HepG2 (cell line): ENCODE data around the gene GRIK5. TPM values are rescaled to one million over a fixed set of nuclear protein-coding genes. Genes with fewer than 3 reads are reported as not detected.

Experiments used
- ATAC-seq: fragments of 200-7000 bp; cut with Tn5 transposase; 3 replicates; pipeline ENCODE4 v1.9.1; 2020; ENCODE audit warnings: mild to moderate bottlenecking, moderate library complexity
- BruUV-seq: library from RNA; stranded (reverse); fragments of 400-500 nt; replicated peaks from 2 replicates; lab custom pipeline; 2021; lab: Mats Ljungman, UMichigan
- CTCF ChIA-PET: fragments of 300-600 bp; formaldehyde crosslinking; extraction: SDS; loops from one replicate; lab custom pipeline; 2021; ENCODE audit warnings: low total read pairs, inconsistent platforms, low intra/inter-chr PET ratio; lab: Yijun Ruan, JAX
- POLR2A ChIA-PET: fragments of 350-600 bp; sonication (Branson Sonifier 250); formaldehyde crosslinking; loops from one replicate; lab custom pipeline; 2020; ENCODE audit warnings: antibody characterized with exemption, inconsistent platforms; lab: Yijun Ruan, JAX
- DNase-seq: peaks from one replicate; pipeline ENCODE4 v3.0.0-alpha.2; 2015; ENCODE audit warnings: low spot score
- FAIRE-seq: peaks from 3 replicates; lab custom pipeline; 2011; peaks lifted over from hg19 to GRCh38; lab: Jason Lieb, UNC
- H2AFZ ChIP-seq: one replicate; pipeline ENCODE4 v1.6.1; 2011; ENCODE audit warnings: low read length, inconsistent platforms
- H3K27ac ChIP-seq: fragments of 300-600 bp; 3 replicates; pipeline ENCODE4 v1.8.0; 2011; ENCODE audit warnings: mixed run types, mild to moderate bottlenecking, mixed read lengths, low read length, inconsistent platforms; ENCODE audit not compliant: insufficient read depth; ENCODE audit errors: extremely low read length
- H3K27me3 ChIP-seq, 2 experiments: fragments of 200-600 bp in 1 of 2; 2 replicates in 1 of 2; 3 replicates in 1 of 2; pipeline versions ENCODE4 v1.6.0 to v1.8.0; 2011; ENCODE audit warnings: low read length in 2 of 2, mild to moderate bottlenecking in 2 of 2, moderate library complexity in 2 of 2, inconsistent platforms in 1 of 2; ENCODE audit not compliant: insufficient read depth in 2 of 2, control insufficient read depth in 1 of 2
- H3K36me3 ChIP-seq, 2 experiments: fragments of 200-600 bp in 1 of 2; replicated peaks in 1 of 2; 2 replicates in 1 of 2; 3 replicates in 1 of 2; pipeline versions ENCODE4 v1.5.1 to v1.8.0; 2011; ENCODE audit warnings: low read length in 2 of 2, inconsistent platforms in 1 of 2; ENCODE audit not compliant: insufficient read depth in 2 of 2, control insufficient read depth in 1 of 2
- H3K4me1 ChIP-seq: 2 replicates; pipeline ENCODE4 v1.5.1; 2012; ENCODE audit warnings: low read length, inconsistent platforms; ENCODE audit not compliant: insufficient read depth
- H3K4me2 ChIP-seq: 2 replicates; pipeline ENCODE4 v1.6.0; 2011; ENCODE audit warnings: low read depth, low read length, inconsistent platforms
- H3K4me3 ChIP-seq, 3 experiments: fragments of 200-600 bp in 1 of 3; sonication (generic), shearing (Covaris generic) in 1 of 3; replicated peaks in 1 of 3; 2 replicates each; pipeline ENCODE4 v1.5.1; 2011 to 2016; ENCODE audit warnings: low read length in 3 of 3, inconsistent platforms in 2 of 3, low read depth in 2 of 3, mild to moderate bottlenecking in 2 of 3, control low read depth in 1 of 3, mixed read lengths in 1 of 3; ENCODE audit not compliant: insufficient read depth in 1 of 3
- H3K79me2 ChIP-seq: one replicate; pipeline ENCODE4 v1.6.1; 2011; ENCODE audit warnings: low read length, inconsistent platforms; ENCODE audit not compliant: insufficient read depth
- H3K9ac ChIP-seq: 2 replicates; pipeline ENCODE4 v1.6.0; 2011; ENCODE audit warnings: mild to moderate bottlenecking, low read depth, low read length, inconsistent platforms; ENCODE audit not compliant: insufficient read depth
- H3K9me3 ChIP-seq: 2 replicates; pipeline ENCODE4 v1.5.1; 2012; ENCODE audit warnings: mild to moderate bottlenecking, low read length
- H4K20me1 ChIP-seq: 2 replicates; pipeline ENCODE4 v1.6.0; 2011; ENCODE audit warnings: inconsistent platforms, mild to moderate bottlenecking, low read length, moderate library complexity; ENCODE audit not compliant: insufficient read depth
- JUND ChIP-seq: sonication (generic); formaldehyde crosslinking; IDR thresholded peaks from 2 replicates; pipeline ENCODE4 v1.8.0; 2022; ENCODE audit warnings: mild to moderate bottlenecking, missing genetic modification reagents
- KLF13 ChIP-seq: sonication (generic); formaldehyde crosslinking; IDR thresholded peaks from 2 replicates; pipeline ENCODE4 v1.4.0; 2020; ENCODE audit warnings: mild to moderate bottlenecking, missing genetic modification reagents
- KLF16 ChIP-seq, 2 experiments: sonication (generic) in 1 of 2; formaldehyde crosslinking in 1 of 2; IDR thresholded peaks; 2 replicates each; pipeline versions ENCODE4 v1.6.1 to v1.8.0; 2016 to 2023; ENCODE audit warnings: missing genetic modification reagents in 2 of 2, missing compliant biosample characterization in 1 of 2
- PBX3 ChIP-seq: sonication (generic); formaldehyde crosslinking; IDR thresholded peaks from 2 replicates; pipeline ENCODE4 v1.8.1; 2023; ENCODE audit warnings: missing genetic modification reagents, inconsistent platforms, borderline replicate concordance
- PCBP2 ChIP-seq: fragments of 200-400 bp; formaldehyde crosslinking; optimal IDR thresholded peaks from 2 replicates; pipeline ENCODE3; 2018; ENCODE audit warnings: low read length, low read depth; ENCODE audit not compliant: poor library complexity, severe bottlenecking
- RELA ChIP-seq: sonication (generic); formaldehyde crosslinking; IDR thresholded peaks from 2 replicates; pipeline ENCODE4 v1.4.0; 2020; ENCODE audit warnings: missing genetic modification reagents
- THAP11 ChIP-seq: IDR thresholded peaks from 2 replicates; pipeline ENCODE4 v1.6.1; 2016; ENCODE audit warnings: missing biosample characterization, missing genetic modification reagents
- ZFX ChIP-seq: sonication (generic); formaldehyde crosslinking; IDR thresholded peaks from 2 replicates; pipeline ENCODE4 v1.4.0; 2020; ENCODE audit warnings: mild to moderate bottlenecking, low read depth, missing genetic modification reagents, moderate library complexity
- ZNF225 ChIP-seq: sonication (generic); formaldehyde crosslinking; IDR thresholded peaks from 2 replicates; pipeline ENCODE4 v1.4.0; 2020; ENCODE audit warnings: mild to moderate bottlenecking, missing genetic modification reagents
- ZNF296 ChIP-seq: sonication (generic); formaldehyde crosslinking; conservative IDR thresholded peaks from 2 replicates; pipeline ENCODE4 v1.5.0; 2020; ENCODE audit warnings: mild to moderate bottlenecking, missing genetic modification reagents
- ZNF615 ChIP-seq: sonication (generic); formaldehyde crosslinking; IDR thresholded peaks from 2 replicates; pipeline ENCODE4 v1.5.0; 2020; ENCODE audit warnings: mild to moderate bottlenecking, missing genetic modification reagents, borderline replicate concordance
- WGBS: methylation state at CpG from one replicate; pipeline ENCODE4 v1.1.6; 2017; ENCODE audit warnings: low lambda C conversion rate; 5-methylcytosine and 5-hydroxymethylcytosine counted together
- in situ Hi-C: cut with HindIII; loops from 2 replicates; pipeline ENCODE4 v1.10.0; 2017; ENCODE audit warnings: low pct_unique_long_range_greater_than_20kb; ENCODE audit not compliant: extremely low pct_ligation_motif_present
- intact Hi-C: fragments of 100-400 bp; cut with micrococcal nuclease; formaldehyde crosslinking; loops from one replicate; pipeline ENCODE4 v1.10.0; 2022; ENCODE audit not compliant: unreplicated experiment
- polyA plus RNA-seq, 8 experiments: library from polyadenylated mRNA; depleted of rRNA in 3 of 8; stranded (reverse) in 7 of 8; unstranded in 1 of 8; fragments of >200 nt; fragmentation: Illumina TruSeq in 4 of 8; extraction: Trizol in 4 of 8; gene quantifications; 2 replicates each; pipeline versions ENCODE4 v1.2.1 to v1.2.3, GENCODE V29; 2011 to 2016; ENCODE audit warnings: low read depth in 4 of 8, missing spikeins in 1 of 8, mixed read lengths in 1 of 8; ENCODE audit not compliant: insufficient read depth in 1 of 8
- total RNA-seq, 5 experiments: library from RNA; depleted of rRNA; stranded (reverse); fragments of >200 nt; fragmentation: Illumina TruSeq; extraction: Trizol; gene quantifications; 2 replicates each; pipeline ENCODE4 v1.2.3, GENCODE V29; 2016; ENCODE audit warnings: low read depth in 1 of 5

The GRIK5 gene
- total and polyA plus RNA-seq, 2 of the 13 experiments (the other 11 are each of a cell fraction or from before 2014, with no cell fraction given) = not detected

GRCh38 chr19:42033413-42033812 is 36.6 kb downstream of the GRIK5 start:
- DNase-seq (no peak), ATAC-seq (no peak), FAIRE-seq (no peak)
- no TSS peak for BruUV-seq
- intact Hi-C loops = no loop called here
- Histone ChIP-seq H2AFZ (no peak overlapping the region), H3K4me2 (no peak overlapping the region), H3K27ac (no peak overlapping the region), H3K9me3 (no peaks in the 10 kb centered on the region), H3K9ac (no peak overlapping the region), H4K20me1 (no peaks in the 10 kb centered on the region), H3K4me1 (no peaks in the 10 kb centered on the region), H3K79me2 (no peaks in the 10 kb centered on the region), H3K4me3 (no peak overlapping the region), H3K27me3 (peaks cover 0 to 11% of the 10 kb centered on the region in 2 experiments; a peak in 2 of 5 replicates), H3K36me3 (no peaks in the 10 kb centered on the region)
- WGBS = 16% methylated on average over 5 of the region's 5 CpGs
- POLR2A ChIA-PET = no interaction called here
- in situ Hi-C loops = no loop called here
- no peak for TF ChIP-seq PBX3
- no peak for TF ChIP-seq JUND (CRISPR knock-in tag)
- no peak for TF ChIP-seq PCBP2
- TF ChIP-seq RELA (CRISPR knock-in tag) = no peak
- no peak for TF ChIP-seq KLF16 (CRISPR knock-in tag; IDR thresholded peaks at IDR 0.05)
- no peak for TF ChIP-seq ZNF615 (CRISPR knock-in tag)
- no peak for TF ChIP-seq KLF13 (CRISPR knock-in tag)
- TF ChIP-seq THAP11 = no peak
- TF ChIP-seq ZNF296 (CRISPR knock-in tag) = no peak
- no peak for TF ChIP-seq ZNF225
- no peak for TF ChIP-seq ZFX (CRISPR knock-in tag)
- CTCF ChIA-PET = no interaction called here
